Vagina (tissue), 2 donors: Measurements from ENCODE around the gene KDM4B.

Source experiments
- CTCF ChIP-seq, 3 experiments: fragments of 450-650 bp in 2 of 3; fragments of 200-600 bp in 1 of 3; sonication (generic) in 1 of 3; IDR thresholded peaks; one replicate each; pipeline ENCODE4 v1.5.1; 2017 to 2019; ENCODE audit warnings: antibody characterized with exemption in 3 of 3, mild to moderate bottlenecking in 2 of 3, moderate library complexity in 2 of 3
- POLR2A ChIP-seq, 2 donors: fragments of 450-650 bp; IDR thresholded peaks; one replicate each; pipeline ENCODE4 v1.6.1; 2017; ENCODE audit warnings: antibody characterized with exemption in 2 of 2, mild to moderate bottlenecking in 2 of 2, moderate library complexity in 2 of 2
- POLR2AphosphoS5 ChIP-seq, 2 donors: sonication (generic); formaldehyde crosslinking; IDR thresholded peaks; one replicate each; pipeline ENCODE4 v1.9.0; 2017; ENCODE audit warnings: antibody characterized with exemption in 2 of 2, mild to moderate bottlenecking in 2 of 2, low read depth in 1 of 2; ENCODE audit not compliant: insufficient read depth in 1 of 2

DNA sequence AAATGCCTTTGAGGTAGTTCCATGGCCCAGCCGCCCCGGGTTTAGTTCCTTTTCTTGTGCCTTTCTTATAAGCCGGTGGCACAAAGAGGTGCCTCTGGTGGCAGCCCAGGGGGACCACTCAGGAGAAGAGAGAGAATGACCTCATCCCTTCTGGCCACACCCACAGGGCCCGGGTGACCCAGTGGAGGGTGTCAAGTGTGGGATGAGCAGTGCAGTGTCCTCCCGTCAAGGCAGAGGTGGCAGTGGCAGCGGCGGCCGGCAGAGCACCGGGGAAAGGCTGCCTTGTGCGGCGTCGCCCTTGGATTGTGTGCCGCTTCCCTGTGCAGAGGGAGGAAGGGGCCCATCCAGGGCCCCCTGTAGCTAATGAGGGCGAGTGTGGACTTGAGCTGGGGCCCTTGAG is 47.9 kb downstream of the KDM4B start:
- TF ChIP-seq CTCF (IDR thresholded peaks at IDR 0.05) (no peak), POLR2A (IDR thresholded peaks at IDR 0.05) (no peak), POLR2AphosphoS5 (IDR thresholded peaks at IDR 0.05; ENCODE audit: insufficient read depth in 1 of 2, low read depth in 1 of 2) (no peak)
